ENCODE data around the gene PERM1. TPM values are rescaled to one million over a fixed set of nuclear protein-coding genes. Genes with fewer than 3 reads are reported as not detected.
A peak's percentile ranks its signal among the peaks of the same experiment; 100 is the strongest.
"Not testable (repeated sequence)": the region's sequence is repeated elsewhere in the genome, so short reads cannot be mapped to it uniquely, and the experiment has no call there.

The PERM1 gene
- total RNA-seq, 1 donor from 2014 or later: 38.4 TPM

DNA sequence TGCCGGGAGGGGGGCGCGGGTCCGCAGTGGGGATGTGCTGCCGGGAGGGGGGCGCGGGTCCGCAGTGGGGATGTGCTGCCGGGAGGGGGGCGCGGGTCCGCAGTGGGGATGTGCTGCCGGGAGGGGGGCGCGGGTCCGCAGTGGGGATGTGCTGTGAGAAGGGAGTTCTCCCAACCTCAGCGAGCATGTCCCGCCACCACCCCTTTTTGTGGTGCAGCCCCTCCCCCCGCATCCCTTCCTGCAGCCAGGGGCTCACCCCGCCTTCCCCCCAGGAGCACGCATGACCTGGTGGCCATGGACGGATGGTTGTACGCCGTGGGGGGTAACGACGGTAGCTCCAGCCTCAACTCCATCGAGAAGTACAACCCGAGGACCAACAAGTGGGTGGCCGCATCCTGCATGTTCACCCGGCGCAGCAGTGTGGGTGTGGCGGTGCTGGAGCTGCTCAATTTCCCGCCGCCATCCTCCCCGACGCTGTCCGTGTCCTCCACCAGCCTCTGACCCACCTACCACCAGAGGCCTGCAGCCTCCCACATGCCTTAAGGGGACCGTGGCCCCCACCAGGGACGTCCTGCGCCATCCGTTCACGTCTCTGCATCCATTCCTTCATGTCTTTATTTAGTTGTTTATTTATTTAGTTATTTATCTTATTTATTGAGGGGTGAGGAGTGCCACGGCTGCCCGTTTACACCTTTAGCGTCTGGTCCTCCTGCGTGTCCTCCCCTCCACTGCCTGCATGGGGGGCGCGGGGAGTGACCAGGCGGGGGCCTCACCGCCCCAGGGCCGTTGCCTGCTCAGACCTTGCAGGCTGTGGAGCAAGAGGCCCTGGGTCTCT, 17.0 kb downstream of the PERM1 start:
- DNase-seq: no peak

DNA sequence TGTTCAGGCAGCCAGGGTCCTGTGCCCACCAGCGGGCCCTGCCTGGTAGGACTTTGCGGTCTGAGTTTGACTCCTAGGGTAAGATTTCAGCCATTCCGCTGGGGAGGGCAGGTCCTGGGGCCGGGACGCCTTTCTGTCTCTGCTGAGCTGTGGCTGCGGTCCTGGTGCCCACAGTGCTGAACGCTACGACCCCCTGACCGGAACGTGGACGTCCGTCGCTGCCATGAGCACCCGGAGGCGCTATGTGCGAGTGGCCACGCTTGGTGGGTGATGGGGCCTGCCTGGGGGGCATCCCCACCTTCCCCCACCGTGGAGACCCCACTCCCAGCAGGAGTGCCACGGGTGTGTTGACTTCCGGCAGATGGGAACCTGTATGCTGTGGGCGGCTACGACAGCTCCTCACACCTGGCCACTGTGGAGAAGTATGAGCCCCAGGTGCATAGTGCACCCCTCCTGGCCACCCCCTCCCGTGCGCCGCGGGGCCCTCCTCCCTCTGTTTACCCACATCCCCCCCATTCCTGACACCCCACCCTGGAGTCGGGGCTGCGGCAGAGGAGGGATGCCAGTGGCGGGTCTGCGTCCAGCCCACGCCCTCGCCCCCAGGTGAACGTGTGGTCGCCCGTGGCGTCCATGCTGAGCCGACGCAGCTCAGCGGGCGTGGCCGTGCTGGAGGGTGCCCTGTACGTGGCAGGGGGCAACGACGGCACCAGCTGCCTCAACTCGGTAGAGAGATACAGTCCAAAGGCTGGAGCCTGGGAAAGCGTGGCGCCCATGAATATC, 18.0 kb downstream of the PERM1 start:
- no peak for DNase-seq

DNA sequence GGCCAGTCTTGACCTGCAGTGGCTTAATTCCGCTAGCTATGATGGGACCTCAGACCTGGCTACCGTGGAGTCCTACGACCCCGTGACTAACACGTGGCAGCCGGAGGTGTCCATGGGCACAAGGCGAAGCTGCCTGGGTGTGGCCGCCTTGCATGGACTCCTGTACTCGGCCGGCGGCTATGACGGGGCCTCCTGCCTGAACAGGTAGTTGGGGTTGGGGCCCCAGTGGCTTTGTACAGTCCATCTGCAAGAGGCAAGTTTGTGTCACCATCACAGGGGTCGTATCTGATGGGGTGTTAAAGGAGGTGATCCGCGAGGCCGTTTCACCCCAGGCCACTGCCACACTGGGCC, 18.6 kb downstream of the PERM1 start:
- no peak for DNase-seq

DNA sequence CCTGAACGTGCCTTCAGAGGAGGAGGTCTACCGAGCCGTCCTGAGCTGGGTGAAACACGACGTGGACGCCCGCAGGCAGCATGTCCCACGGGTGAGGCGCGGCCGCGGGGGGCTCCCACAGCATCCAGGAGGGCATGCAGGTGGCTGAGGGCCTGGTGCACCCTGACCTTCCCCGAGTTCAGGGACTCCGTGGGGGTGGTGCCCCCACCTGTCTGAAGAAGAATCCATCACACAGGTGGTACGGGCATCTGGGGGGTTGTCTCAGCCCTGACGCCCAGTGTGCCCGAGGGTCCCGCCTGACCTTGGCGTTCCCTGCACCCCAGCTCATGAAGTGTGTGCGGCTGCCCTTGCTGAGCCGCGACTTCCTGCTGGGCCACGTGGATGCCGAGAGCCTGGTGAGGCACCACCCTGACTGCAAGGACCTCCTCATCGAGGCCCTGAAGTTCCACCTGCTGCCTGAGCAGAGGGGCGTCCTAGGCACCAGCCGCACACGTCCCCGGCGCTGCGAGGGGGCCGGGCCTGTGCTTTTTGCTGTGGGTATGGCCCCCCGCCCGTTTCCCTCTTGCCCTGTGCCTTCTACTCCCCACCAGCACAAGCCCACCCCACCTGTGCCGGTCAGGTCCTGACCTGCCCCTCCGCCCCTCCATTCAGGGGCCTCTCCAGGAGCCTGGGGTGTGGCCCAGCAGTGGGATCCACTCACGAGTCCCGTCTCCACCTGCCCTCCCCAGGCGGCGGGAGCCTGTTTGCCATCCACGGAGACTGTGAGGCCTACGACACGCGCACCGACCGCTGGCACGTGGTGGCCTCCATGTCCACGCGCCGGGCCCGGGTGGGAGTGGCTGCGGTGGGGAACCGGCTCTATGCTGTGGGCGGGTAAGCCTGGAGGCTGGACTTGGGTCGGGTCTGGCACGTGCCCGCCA, 19.3 kb downstream of the PERM1 start:
- DNase-seq: no peak

DNA sequence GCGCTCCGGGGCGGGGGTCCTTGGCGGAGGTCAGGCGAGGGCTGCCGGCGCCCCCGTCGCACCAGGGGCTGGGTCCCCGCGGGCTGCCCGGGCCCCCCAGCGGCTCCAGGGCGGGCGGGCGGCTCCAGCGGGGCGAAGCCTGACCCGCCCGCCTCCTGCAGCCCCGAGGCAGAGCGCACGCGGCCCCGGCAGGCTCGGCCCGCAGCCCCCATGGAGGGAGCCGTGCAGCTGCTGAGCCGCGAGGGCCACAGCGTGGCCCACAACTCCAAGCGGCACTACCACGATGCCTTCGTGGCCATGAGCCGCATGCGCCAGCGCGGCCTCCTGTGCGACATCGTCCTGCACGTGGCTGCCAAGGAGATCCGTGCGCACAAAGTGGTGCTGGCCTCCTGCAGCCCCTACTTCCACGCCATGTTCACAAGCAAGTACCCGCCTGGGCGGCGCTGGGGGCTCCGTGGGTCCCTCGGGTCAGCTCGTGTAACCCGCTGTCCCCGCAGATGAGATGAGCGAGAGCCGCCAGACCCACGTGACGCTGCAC, 20.7 kb downstream of the PERM1 start:
- DNase-seq: no peak

DNA sequence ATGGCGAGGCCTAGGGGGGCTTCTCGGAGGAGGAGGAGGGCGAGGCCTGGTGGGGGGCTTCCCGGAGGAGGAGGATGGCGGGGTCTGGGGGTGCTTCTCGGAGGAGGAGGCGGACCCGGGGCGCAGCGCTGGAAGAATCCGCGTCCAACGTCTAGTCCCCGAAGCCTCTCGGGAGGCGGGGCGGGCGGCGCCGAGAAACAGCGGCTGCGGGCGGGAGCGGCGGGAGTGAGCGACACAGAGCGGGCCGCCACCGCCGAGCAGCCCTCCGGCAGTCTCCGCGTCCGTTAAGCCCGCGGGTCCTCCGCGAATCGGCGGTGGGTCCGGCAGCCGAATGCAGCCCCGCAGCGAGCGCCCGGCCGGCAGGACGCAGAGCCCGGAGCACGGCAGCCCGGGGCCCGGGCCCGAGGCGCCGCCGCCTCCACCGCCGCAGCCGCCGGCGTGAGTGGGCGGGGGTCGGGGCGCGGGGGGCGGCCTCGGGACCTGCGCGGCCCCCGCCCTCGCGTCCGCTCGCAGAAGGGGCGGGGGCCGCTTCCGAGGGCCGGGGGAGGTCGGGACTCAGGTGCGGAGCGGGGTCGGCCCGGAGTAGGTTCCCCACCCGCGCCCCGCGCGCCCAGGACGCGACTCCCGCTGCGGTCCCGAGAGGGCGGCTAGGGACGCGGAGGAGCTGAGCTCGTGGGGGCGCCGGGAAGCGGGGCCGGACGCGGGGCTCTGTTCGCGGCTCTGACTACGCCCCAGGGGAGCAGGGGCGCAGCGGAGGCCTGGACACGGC, 21.3 kb downstream of the PERM1 start, which contains the start of gene KLHL17:
TSS of gene KLHL17 (plus strand) at position 222 of the 769 bp plus-strand sequence. CDS start at position 332, 110 bp downstream.
- peak; percentile 71 for DNase-seq

DNA sequence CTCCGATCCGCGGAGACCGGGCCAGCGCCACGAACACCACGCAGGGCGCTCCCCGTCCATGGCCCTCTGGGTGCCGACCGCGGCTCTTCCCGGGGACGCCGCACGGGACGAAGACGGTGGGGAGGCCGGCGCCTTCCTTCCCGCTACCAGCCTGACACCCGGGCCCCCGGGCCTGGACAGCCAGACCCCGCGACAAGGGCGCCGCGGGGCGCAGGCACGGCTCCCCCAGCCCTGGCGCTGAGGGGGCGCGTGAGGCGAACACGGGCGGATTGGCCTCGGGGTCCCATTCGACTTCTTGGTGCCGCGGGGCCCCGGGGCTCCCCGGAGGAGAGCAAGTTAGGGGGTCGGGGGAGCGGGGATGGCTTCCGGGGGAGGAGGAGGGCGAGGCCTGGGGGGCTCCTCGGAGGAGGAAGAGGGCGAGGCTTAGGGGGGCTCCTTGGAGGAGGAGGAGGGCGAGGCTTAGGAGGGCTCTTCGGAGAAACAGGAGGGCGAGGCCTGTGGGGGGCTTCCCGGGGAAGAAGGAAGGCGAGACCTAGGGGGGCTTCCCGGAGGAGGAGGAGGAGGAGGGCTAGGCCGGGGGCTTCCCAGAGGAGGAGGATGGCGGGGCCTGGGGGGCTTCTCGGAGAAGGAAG, 22.0 kb downstream of the PERM1 start:
- DNase-seq: no peak

DNA sequence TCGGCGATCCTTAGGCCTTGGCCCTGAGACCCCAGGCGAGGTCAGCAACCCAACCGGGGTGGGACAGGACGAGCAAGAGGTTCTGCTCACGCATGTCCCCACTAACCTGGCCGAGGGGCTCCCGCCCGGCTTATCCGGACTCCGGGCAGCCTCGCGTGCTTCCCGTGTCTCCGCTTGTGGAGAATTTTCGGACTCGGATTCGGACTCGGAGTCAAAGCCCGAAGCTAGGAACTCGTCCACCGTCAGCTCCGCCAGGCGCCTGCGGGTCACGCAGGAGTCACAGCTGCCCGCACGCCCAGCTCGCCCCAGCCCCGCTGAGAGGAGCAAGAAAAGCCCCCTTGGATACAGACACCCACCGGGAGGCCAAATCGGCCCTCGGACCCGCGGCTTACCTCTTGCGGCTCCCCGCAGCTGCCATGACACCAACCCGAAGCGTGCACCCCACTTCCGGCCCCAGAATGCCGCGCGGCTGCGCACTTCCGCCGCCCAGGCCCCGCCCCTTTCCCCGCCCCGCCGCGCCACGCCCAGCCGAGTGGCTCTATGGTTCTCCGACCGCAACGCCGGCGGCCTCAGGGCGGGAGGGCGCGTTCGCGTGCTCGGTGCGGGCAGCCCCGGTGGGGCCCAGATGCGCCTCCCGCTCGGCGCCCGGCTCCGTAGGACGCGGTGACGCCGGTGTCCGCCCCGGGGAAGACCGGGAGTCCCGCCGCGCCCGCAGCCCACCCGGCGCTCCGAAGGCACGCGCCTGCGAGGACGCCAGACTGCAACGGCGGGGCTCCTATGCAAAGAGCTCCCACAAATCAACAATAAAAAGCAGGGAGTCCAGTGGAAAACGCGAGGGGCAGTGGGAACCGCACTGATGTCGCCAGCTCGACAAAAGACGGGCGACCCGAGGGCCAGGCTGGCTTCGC, 22.8 kb downstream of the PERM1 start, which contains the start of gene NOC2L:
TSS of gene NOC2L (minus strand) at position 434 of the 908 bp plus-strand sequence. CDS start at position 418, 16 bp downstream.
- DNase-seq: peak; percentile 96

DNA sequence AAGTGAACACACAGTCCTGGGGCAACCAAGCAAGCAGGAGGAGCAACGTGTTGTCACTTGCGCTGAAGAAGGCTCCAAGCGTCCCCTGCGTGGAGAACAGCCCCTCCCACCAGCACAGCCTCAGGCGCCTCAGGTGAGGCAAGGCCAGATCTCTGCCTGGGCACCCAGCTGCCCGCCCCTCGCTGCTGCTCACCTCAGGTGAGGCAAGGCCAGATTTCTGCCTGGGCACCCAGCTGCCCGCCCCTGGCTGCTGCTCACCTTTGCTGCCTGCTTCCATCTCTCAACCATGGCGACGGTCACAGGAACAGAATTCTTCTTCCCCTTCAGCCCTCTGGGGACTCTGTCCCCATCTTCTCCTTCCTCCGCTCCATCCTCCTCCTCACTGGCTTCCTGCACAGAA, 25.3 kb downstream of the PERM1 start:
- no peak for DNase-seq

DNA sequence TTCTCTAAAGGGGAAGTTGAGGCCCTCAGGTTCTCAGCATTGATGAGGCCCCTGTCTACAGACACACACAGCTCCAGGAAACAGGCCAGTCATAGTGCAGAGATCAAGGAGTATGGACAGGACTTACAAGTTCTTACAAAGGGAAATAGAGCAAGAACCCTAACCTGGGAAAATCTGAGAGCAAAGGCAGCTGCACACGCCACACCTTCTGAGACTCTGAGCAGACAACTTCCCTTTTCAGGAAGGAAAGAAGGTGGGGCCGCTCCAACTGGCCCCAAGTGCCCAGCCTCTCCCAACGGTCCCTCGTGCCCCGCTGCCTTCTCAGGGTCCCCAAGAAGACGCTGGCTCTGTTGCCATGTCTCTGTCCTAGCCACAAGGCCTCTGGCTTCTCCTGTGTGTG, 26.4 kb downstream of the PERM1 start:
- no peak for DNase-seq

DNA sequence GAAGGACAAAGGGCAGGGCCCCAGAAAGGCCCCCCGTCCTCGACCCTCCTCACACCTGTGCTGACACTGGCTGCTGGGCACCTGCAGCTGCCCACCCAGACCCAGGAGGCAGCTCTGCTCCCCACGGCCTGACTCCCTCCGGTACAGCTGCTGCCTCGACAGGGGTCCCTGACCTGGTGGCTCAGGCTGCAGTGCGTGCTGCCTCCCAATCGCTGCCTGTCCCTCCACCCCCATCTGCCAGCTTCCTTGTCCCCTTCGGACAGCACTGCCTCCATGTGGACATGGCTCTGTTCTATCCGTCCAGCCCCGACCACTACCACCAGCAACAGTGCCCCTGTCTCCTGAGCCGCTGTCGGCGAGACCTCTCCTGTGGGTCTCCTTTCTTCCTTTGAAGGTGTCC, 27.0 kb downstream of the PERM1 start:
- no peak for DNase-seq

DNA sequence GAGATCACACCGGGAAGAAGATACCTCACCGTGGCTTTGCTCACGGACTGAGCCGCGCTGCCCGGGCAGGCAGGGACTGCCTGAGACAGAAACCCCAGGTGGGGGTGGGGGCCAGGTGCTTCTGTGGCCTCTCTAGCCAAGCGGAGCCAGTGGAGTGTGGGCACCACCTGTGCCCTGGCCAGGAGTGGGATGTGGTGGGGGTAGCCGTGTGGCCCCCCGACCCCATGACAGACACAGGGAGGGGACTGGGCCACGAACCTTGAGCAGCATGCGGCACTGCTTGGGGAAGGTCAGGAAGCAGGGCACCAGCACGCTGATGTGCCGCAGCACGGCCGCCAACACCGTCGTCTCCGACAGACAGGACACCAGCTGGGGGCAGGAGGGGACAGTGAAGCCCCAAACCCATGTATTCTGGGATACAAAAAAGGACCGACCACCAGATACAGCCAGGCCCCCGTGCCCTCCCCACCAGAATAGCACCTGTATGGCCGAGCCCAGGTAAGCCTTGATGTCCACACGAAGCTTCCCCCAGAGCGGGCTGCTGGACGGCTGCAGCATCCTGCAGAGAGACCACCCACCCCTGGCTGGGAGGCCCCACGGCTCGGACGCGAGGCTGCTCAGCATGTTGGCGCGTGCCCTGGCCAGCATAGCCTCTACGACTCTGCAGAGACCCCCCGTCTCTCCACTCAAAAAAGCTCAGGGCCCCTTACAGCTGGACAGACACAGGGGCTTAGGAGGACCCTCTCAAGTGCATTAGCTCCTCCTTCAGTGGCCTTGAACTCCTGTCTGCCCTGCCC, 28.2 kb downstream of the PERM1 start:
- no peak for DNase-seq

DNA sequence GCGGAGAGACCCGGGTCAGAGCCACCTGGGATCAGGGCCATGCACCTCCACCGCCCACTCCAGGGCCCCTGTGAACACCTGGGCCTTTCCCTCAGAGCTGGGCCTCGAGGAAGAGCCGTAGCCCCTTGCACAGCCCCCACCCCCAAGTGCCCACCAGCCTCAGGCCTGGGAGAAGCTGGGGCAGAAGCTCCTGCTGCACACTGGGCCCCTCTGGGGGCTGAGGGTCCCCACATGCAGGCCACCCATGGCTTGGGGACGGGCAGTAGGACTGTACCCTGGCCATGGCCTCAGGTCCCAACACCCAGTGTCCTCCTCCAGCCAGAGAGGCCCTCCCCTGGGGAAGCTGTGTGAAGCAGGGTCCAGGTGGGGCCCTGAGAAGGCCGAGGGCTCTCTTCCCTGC, 29.3 kb downstream of the PERM1 start:
- DNase-seq: no peak

DNA sequence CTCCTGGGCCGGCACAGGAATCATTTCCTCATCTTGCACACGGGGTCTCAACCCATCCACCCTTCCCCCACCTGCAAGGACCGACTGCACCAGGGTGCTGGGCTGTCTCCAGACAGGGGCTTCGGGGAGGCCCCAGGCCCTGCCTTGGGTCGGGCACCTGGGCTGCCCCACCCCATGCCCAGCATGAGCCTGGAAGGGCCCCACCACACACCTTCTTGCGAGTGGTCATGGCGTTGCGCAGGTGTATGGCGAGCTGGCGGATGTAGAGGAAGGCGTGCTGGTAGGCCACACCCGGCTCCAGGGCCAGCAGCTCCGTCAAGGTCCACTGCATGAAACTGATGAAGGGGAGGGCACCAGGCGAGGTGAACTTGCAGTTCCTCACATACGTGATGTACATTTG, 29.7 kb downstream of the PERM1 start:
- DNase-seq: no peak

DNA sequence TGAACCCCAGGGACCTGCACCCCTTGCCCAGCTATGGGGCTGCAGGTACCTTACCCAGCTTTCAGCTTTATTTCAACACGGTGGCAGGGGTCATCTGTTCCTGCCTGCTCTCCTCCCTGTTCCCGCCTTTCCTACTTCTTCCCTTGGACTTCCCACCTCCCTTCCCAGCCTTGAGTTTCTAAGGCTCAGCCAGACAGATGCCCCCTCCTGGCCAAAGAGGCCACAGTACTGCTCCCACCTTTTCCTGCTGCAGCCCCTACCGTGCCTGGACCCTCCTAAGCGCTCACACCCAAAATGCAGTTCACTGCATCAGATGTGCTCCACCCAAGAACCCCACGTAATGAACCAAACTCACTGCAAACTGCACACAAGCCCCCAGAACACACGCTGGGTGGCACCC, 30.5 kb downstream of the PERM1 start:
- DNase-seq: no peak

DNA sequence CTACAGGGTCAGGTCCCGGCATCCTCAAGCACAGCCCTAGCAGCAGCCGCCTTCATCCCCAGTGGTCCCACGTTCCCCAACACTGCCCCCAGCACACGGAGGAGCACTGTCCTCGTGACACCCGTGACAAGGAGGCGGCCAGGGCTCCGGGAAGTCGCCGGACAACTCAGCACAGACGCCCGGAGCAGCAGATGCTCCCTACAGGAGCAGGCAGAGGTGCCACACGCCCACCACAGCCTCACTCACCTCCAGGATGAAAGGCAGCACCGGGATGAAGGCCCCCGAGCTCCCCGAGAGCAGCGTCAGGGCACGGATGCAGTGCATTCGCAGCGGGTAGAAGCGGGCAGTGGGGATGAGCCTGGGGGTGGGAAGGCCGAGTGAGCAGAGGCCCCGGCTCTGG, 31.0 kb downstream of the PERM1 start:
- DNase-seq: no peak

DNA sequence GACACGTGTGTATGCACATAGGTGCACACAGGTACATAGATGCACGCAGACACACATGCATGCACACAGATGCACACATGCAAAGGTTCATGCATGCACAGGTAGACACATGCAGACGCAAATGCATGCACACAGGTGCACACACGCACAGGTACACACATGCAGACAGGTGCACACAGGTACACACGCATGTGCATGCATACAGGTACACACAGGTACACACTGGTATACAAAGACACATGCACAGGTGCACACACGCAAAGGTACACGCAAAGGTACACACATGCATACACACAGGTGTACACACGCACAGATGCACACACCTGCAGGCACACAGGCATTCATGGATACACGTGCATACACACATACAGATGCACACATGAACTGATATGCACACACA, 31.6 kb downstream of the PERM1 start:
- DNase-seq: no peak

DNA sequence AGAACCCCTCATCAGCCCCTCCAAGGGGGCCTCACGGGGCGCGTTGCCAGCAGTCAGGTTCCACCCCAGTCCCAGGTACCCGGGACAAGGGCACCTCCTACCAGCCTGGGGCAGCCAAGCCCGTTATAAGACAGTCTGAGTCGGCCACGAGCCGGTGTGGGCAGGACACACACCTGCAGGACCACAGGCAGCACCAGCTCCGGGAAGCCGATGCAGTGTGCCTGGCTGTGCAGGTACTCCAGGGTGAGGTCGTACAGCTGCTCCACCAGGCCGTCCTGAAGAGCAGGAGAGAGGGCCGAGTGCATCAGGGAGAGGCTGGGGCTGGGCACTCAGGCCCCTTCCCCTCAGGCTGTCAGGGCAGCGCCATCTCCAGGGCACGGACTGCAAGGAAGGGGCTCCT, 33.9 kb downstream of the PERM1 start:
- no peak for DNase-seq

DNA sequence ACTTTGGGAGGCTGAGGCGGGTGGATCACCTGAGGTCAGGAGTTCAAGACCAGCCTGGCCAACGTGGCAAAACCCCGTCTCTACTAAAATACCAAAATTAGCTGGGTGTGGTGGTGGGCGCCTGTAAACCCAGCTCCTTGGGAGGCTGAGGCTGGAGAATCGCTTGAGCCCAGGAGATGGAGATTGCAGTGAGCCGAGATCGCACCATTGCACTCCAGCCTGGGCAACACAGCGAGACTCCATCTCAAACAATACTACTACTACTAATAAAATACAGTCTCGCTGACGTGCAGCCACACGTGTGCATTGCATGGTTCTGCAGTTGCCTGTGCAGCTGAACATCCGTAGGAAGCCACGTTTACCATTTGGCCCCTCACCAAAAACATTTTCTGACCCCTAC, 35.1 kb downstream of the PERM1 start:
- DNase-seq: not testable (repeated sequence)

Measured in tongue (tissue), 2 donors.